Measurements from ENCODE around the gene KTI12.

KTI12 gene

GRCh38 chr1:52056163-52056936, 22.7 kb upstream of the KTI12 start, which contains the start of gene BTF3L4 (continued):
- TF ChIP-seq ZNF341 (tag by site-specific recombination; IDR thresholded peaks at IDR 0.05; ENCODE audit: low read depth), result peak; percentile 78
- TF ChIP-seq ZEB2 (tag by site-specific recombination; IDR thresholded peaks at IDR 0.05), result peak; percentile 90
- TF ChIP-seq ZNF423 (tag by site-specific recombination; IDR thresholded peaks at IDR 0.05), result peak; percentile 65; the same call in 1 of the 2 replicates
- no peak for TF ChIP-seq ZBTB20 (tag by site-specific recombination; IDR thresholded peaks at IDR 0.05)
- TF ChIP-seq ZFP37 (tag by site-specific recombination; IDR thresholded peaks at IDR 0.05), result 0 out of 2 replicates have a peak, but pooled peaks have one; percentile 45
- TF ChIP-seq, protein P1, sequence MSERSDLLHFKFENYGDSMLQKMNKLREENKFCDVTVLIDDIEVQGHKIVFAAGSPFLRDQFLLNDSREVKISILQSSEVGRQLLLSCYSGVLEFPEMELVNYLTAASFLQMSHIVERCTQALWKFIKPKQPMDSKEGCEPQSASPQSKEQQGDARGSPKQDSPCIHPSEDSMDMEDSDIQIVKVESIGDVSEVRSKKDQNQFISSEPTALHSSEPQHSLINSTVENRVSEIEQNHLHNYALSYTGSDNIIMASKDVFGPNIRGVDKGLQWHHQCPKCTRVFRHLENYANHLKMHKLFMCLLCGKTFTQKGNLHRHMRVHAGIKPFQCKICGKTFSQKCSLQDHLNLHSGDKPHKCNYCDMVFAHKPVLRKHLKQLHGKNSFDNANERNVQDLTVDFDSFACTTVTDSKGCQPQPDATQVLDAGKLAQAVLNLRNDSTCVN (tag by site-specific recombination; optimal IDR thresholded peaks at IDR 0.05), result peak; percentile 68
- peak; percentile 45; the same call in 1 of the 2 replicates for TF ChIP-seq TRIM28 (IDR thresholded peaks at IDR 0.05; ENCODE audit: borderline replicate concordance, low read length)
- TF ChIP-seq, protein P2, sequence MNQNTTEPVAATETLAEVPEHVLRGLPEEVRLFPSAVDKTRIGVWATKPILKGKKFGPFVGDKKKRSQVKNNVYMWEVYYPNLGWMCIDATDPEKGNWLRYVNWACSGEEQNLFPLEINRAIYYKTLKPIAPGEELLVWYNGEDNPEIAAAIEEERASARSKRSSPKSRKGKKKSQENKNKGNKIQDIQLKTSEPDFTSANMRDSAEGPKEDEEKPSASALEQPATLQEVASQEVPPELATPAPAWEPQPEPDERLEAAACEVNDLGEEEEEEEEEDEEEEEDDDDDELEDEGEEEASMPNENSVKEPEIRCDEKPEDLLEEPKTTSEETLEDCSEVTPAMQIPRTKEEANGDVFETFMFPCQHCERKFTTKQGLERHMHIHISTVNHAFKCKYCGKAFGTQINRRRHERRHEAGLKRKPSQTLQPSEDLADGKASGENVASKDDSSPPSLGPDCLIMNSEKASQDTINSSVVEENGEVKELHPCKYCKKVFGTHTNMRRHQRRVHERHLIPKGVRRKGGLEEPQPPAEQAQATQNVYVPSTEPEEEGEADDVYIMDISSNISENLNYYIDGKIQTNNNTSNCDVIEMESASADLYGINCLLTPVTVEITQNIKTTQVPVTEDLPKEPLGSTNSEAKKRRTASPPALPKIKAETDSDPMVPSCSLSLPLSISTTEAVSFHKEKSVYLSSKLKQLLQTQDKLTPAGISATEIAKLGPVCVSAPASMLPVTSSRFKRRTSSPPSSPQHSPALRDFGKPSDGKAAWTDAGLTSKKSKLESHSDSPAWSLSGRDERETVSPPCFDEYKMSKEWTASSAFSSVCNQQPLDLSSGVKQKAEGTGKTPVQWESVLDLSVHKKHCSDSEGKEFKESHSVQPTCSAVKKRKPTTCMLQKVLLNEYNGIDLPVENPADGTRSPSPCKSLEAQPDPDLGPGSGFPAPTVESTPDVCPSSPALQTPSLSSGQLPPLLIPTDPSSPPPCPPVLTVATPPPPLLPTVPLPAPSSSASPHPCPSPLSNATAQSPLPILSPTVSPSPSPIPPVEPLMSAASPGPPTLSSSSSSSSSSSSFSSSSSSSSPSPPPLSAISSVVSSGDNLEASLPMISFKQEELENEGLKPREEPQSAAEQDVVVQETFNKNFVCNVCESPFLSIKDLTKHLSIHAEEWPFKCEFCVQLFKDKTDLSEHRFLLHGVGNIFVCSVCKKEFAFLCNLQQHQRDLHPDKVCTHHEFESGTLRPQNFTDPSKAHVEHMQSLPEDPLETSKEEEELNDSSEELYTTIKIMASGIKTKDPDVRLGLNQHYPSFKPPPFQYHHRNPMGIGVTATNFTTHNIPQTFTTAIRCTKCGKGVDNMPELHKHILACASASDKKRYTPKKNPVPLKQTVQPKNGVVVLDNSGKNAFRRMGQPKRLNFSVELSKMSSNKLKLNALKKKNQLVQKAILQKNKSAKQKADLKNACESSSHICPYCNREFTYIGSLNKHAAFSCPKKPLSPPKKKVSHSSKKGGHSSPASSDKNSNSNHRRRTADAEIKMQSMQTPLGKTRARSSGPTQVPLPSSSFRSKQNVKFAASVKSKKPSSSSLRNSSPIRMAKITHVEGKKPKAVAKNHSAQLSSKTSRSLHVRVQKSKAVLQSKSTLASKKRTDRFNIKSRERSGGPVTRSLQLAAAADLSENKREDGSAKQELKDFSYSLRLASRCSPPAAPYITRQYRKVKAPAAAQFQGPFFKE (tag by site-specific recombination; IDR thresholded peaks at IDR 0.05; ENCODE audit: borderline replicate concordance), result peak; percentile 69; the same call in 1 of the 2 replicates
- peak; percentile 49 for TF ChIP-seq KLF17 (tag by site-specific recombination; IDR thresholded peaks at IDR 0.05)
- TF ChIP-seq ZNF2 (tag by site-specific recombination; IDR thresholded peaks at IDR 0.05), result peak; percentile 49
- peak; percentile 98 for TF ChIP-seq SCRT2 (tag by site-specific recombination; IDR thresholded peaks at IDR 0.05)
- peak; percentile 92 for TF ChIP-seq SP3 (tag by site-specific recombination; IDR thresholded peaks at IDR 0.05)
- TF ChIP-seq ZNF433 (tag by site-specific recombination; IDR thresholded peaks at IDR 0.05; ENCODE audit: low read depth), result no peak
- TF ChIP-seq REPIN1 (tag by site-specific recombination; IDR thresholded peaks at IDR 0.05; ENCODE audit: low read depth), result peak; percentile 65; the same call in 1 of the 2 replicates

DNA sequence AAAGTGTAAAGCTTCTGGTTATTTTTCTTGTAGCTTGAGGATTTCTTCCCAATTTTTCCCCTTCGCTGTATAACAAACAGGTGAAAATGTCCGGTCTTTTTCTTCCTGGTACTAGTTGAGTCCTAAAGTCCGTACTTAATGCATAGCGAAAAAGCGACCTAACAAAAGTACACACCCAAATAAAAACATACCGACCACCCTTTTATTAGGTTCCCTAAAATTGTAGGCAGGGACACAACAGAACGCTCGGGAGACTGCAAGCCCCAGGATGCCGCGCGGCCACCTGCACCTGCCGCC, 22.2 kb upstream of the KTI12 start:
- Histone ChIP-seq H3K27ac (ENCODE audit: extremely low read depth, low read depth, low read length) (peak overlapping the region; percentile 84), H3K4me3 (ENCODE audit: low read depth, low read length) (peak overlapping the region; percentile 91), H3K4me1 (ENCODE audit: control insufficient read depth, insufficient read depth, low read length) (peaks cover 11% of the 10 kb centered on the region; the same call in 1 of the 2 replicates), H3K9me3 (ENCODE audit: control insufficient read depth, insufficient read depth, low read depth, low read length) (no peaks in the 10 kb centered on the region), H3K36me3 (ENCODE audit: control insufficient read depth in 2 of 2, insufficient read depth in 1 of 2, low read length in 2 of 2) (peaks cover 8 to 34% of the 10 kb centered on the region in 2 experiments)
- ChIA-PET CTCF (no interaction called here), POLR2A (interaction anchor here (1.1 to 3.1 kb wide), 7 partner anchors 12 to 438 kb away, joined by 3 to 30 read pairs (median 7); partner anchors contain the start of genes CC2D1B, KTI12, ORC1 and PRPF38A)
- TF ChIP-seq, protein P3, sequence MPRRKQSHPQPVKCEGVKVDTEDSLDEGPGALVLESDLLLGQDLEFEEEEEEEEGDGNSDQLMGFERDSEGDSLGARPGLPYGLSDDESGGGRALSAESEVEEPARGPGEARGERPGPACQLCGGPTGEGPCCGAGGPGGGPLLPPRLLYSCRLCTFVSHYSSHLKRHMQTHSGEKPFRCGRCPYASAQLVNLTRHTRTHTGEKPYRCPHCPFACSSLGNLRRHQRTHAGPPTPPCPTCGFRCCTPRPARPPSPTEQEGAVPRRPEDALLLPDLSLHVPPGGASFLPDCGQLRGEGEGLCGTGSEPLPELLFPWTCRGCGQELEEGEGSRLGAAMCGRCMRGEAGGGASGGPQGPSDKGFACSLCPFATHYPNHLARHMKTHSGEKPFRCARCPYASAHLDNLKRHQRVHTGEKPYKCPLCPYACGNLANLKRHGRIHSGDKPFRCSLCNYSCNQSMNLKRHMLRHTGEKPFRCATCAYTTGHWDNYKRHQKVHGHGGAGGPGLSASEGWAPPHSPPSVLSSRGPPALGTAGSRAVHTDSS (tag by site-specific recombination; IDR thresholded peaks at IDR 0.05), result peak; percentile 1; the same call in 1 of the 2 replicates
- 0 out of 2 replicates have a peak, but pooled peaks have one; percentile 36 for TF ChIP-seq ZNF184 (tag by site-specific recombination; IDR thresholded peaks at IDR 0.05)
- TF ChIP-seq TSHZ1 (tag by site-specific recombination; IDR thresholded peaks at IDR 0.05; ENCODE audit: borderline replicate concordance), result no peak
- TF ChIP-seq ZNF133 (tag by site-specific recombination; IDR thresholded peaks at IDR 0.05), result no peak
- TF ChIP-seq ZNF221 (tag by site-specific recombination; IDR thresholded peaks at IDR 0.05; ENCODE audit: borderline replicate concordance), result 0 out of 2 replicates have a peak, but pooled peaks have one; percentile 0
- 0 out of 2 replicates have a peak, but pooled peaks have one; percentile 13 for TF ChIP-seq ZBTB48 (tag by site-specific recombination; IDR thresholded peaks at IDR 0.05)
- TF ChIP-seq ZNF624 (tag by site-specific recombination; IDR thresholded peaks at IDR 0.05), result 0 out of 2 replicates have a peak, but pooled peaks have one; percentile 7
